Left lung (tissue), 10 donors: Measurements from ENCODE around the gene CABP7. TPM values are rescaled to one million over a fixed set of nuclear protein-coding genes. Genes with fewer than 3 reads are reported as not detected.
A peak's percentile ranks its signal among the peaks of the same experiment; 100 is the strongest.

Experiments
- ATAC-seq: fragments of 200-7000 bp; cut with Tn5 transposase; one replicate; pipeline ENCODE4 v1.9.1; 2020; ENCODE audit warnings: moderate library complexity
- DNase-seq, 4 donors: peaks; one replicate each; pipeline ENCODE4 v3.0.0-alpha.2; 2013 to 2020
- H3K27ac ChIP-seq, 2 donors: fragments of 200-600 bp; sonication (generic) in 1 of 2; one replicate each; pipeline versions ENCODE4 v1.5.0 to v1.8.0; 2020 to 2021
- H3K27me3 ChIP-seq, 2 donors: fragments of 200-600 bp; sonication (generic) in 1 of 2; one replicate each; pipeline versions ENCODE4 v1.5.0 to v1.8.0; 2020 to 2021
- H3K36me3 ChIP-seq, 2 donors: fragments of 200-600 bp; sonication (generic) in 1 of 2; one replicate each; pipeline versions ENCODE4 v1.5.0 to v1.8.0; 2020 to 2021
- H3K4me1 ChIP-seq, 2 donors: fragments of 200-600 bp; one replicate each; pipeline ENCODE4 v1.8.0; 2021
- H3K4me3 ChIP-seq, 2 donors: fragments of 200-600 bp; sonication (generic) in 1 of 2; one replicate each; pipeline versions ENCODE4 v1.5.0 to v1.8.0; 2020 to 2021; ENCODE audit warnings: mild to moderate bottlenecking in 1 of 2
- H3K9me3 ChIP-seq, 2 donors: fragments of 200-600 bp; sonication (generic) in 1 of 2; one replicate each; pipeline versions ENCODE4 v1.5.0 to v1.8.0; 2020 to 2021
- CTCF ChIP-seq, 2 donors: fragments of 200-600 bp; sonication (generic) in 1 of 2; IDR thresholded peaks; one replicate each; pipeline versions ENCODE4 v1.5.0 to v1.8.0; 2021; ENCODE audit warnings: antibody characterized with exemption in 2 of 2
- intact Hi-C, 2 donors: fragments of 100-400 bp; cut with DNase I; formaldehyde crosslinking; loops; one replicate each; pipeline versions ENCODE4 v1.11.2 to v1.14.2; 2022
- polyA plus RNA-seq, 6 donors: library from polyadenylated mRNA; unstranded; fragments of 120-200 nt; gene quantifications; one replicate each; pipeline ENCODE4 v1.2.1, GENCODE V29; 2013; ENCODE audit not compliant: insufficient read length in 6 of 6
- total RNA-seq, 2 donors: library from RNA; stranded (reverse); fragmentation: NEBNext Ultra II Directional; extraction: Animal tissue kit (Norgen Biotek cat#: 25700); gene quantifications; one replicate each; pipeline ENCODE4 v1.2.1, GENCODE V29; 2021
- donor health status: DM: no; HTN: yes; CAD: no.
- donor health status: DM: no; HTN: no; CAD: no.

Gene CABP7
- total and polyA plus RNA-seq, 8 donors: 0.13 to 0.21 (median 0.17) TPM; not detected in 2

- no peak overlapping the region for H3K27ac ChIP-seq
- H3K9me3 ChIP-seq: no peaks in the 10 kb centered on the region
- no peak for ATAC-seq
- peaks cover 0 to 90% of the 10 kb centered on the region in 2 donors for H3K36me3 ChIP-seq
- H3K4me3 ChIP-seq: no peak overlapping the region
- H3K27me3 ChIP-seq: no peaks in the 10 kb centered on the region
- DNase-seq: no peak
- no peak for TF ChIP-seq CTCF (IDR thresholded peaks at IDR 0.05)
- intact Hi-C loops: no loop called here
- no peaks in the 10 kb centered on the region for H3K4me1 ChIP-seq
Observed at GRCh38 chr22:29742326-29742725, 22.5 kb downstream of the CABP7 start.

GRCh38 chr22:29744902-29745301 lies 25.1 kb downstream of the CABP7 start:
- intact Hi-C loops: no loop called here
- H3K27me3 ChIP-seq: no peaks in the 10 kb centered on the region
- H3K4me3 ChIP-seq: no peak overlapping the region
- ATAC-seq (no peak), DNase-seq (peak in 1 of 4 donors; percentile 37)
- H3K36me3 ChIP-seq: peaks cover 0 to 81% of the 10 kb centered on the region in 2 donors
- H3K27ac ChIP-seq: no peak overlapping the region
- H3K9me3 ChIP-seq: no peaks in the 10 kb centered on the region
- TF ChIP-seq CTCF (IDR thresholded peaks at IDR 0.05): no peak
- peaks cover 0 to under 1% of the 10 kb centered on the region in 2 donors for H3K4me1 ChIP-seq

GRCh38 chr22:29747832-29748231 lies 28.0 kb downstream of the CABP7 start:
- no peak overlapping the region for H3K27ac ChIP-seq
- DNase-seq (no peak), ATAC-seq (no peak)
- H3K27me3 ChIP-seq: no peaks in the 10 kb centered on the region
- intact Hi-C loops: no loop called here
- H3K36me3 ChIP-seq: peaks cover 0 to 59% of the 10 kb centered on the region in 2 donors
- H3K9me3 ChIP-seq: no peaks in the 10 kb centered on the region
- peaks cover 0 to 23% of the 10 kb centered on the region in 2 donors for H3K4me1 ChIP-seq
- no peak overlapping the region for H3K4me3 ChIP-seq
- TF ChIP-seq CTCF (IDR thresholded peaks at IDR 0.05): no peak

DNA sequence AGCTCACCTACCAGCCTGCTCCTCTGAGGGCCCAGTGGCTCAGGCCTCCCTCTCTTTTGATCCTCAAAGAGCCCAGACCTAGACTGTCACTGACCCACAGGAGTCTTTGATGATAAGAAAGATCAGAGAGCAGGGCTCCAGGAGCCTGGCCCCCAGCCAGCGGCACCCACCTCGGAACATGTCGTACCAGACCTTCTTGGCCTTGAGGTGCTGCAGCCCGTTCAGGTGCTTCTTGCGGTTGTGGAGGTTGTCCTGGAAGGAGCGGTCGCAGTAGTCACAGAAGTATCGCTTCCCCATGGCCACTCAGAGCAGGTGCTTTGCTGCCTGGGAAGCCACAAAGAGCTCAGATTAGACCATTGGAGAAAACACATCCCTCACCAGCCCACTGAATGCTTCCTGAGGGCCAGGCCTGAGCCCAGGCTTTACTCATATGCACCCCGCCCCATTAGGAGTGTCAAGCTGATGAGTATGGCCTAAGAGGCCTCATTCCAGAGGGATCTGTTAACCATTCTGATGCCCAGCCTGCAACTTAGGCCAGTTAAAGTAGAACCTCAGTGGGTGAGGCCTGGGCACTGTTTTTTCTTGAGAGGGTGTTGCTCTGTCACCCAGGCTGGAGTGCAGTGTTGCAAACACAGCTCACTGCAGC lies 28.6 kb downstream of the CABP7 start:
- peaks cover 0 to 23% of the 10 kb centered on the region in 2 donors for H3K4me1 ChIP-seq
- H3K27me3 ChIP-seq: no peaks in the 10 kb centered on the region
- DNase-seq (no peak), ATAC-seq (no peak)
- no peaks in the 10 kb centered on the region for H3K9me3 ChIP-seq
- no peak overlapping the region for H3K27ac ChIP-seq
- no peak overlapping the region for H3K4me3 ChIP-seq
- no peak for TF ChIP-seq CTCF (IDR thresholded peaks at IDR 0.05)
- H3K36me3 ChIP-seq: peaks cover 0 to 53% of the 10 kb centered on the region in 2 donors
- intact Hi-C loops: no loop called here

GRCh38 chr22:29750029-29750428 lies 30.2 kb downstream of the CABP7 start:
- H3K27ac ChIP-seq: no peak overlapping the region
- intact Hi-C loops: no loop called here

More at GRCh38 chr22:29750029-29750428, 30.2 kb downstream of the CABP7 start:
- peaks cover 0 to 51% of the 10 kb centered on the region in 2 donors for H3K36me3 ChIP-seq
- DNase-seq: no peak
- no peaks in the 10 kb centered on the region for H3K27me3 ChIP-seq
- peaks cover 0 to 23% of the 10 kb centered on the region in 2 donors for H3K4me1 ChIP-seq
- ATAC-seq: no peak
- no peak for TF ChIP-seq CTCF (IDR thresholded peaks at IDR 0.05)
- no peaks in the 10 kb centered on the region for H3K9me3 ChIP-seq
- H3K4me3 ChIP-seq: no peak overlapping the region
